B cell (primary cell): ENCODE data around the gene DOCK1. TPM values are rescaled to one million over a fixed set of nuclear protein-coding genes. Genes with fewer than 3 reads are reported as not detected.

Source experiments
- ATAC-seq: fragments of 200-7000 bp; cut with Tn5 transposase; one replicate; pipeline ENCODE4 v1.10.0; 2021; ENCODE audit warnings: low read depth, mild to moderate bottlenecking, moderate number of reproducible peaks, moderate library complexity
- CTCF ChIA-PET: fragments of 350-600 bp; sonication (Branson Sonifier 250); formaldehyde crosslinking; loops from one replicate; lab custom pipeline; 2021; ENCODE audit warnings: antibody characterized with exemption, inconsistent platforms; lab: Charles Lee
- POLR2A ChIA-PET: fragments of 350-600 bp; sonication (Branson Sonifier 250); formaldehyde crosslinking; loops from one replicate; lab custom pipeline; 2021; ENCODE audit warnings: antibody characterized with exemption; lab: Charles Lee
- DNase-seq: peaks from one replicate; pipeline ENCODE4 v3.0.0; 2013
- H2AFZ ChIP-seq: 2 replicates; pipeline ENCODE4 v1.6.1; 2012; ENCODE audit warnings: mild to moderate bottlenecking, low read depth, low read length; ENCODE audit not compliant: insufficient read depth, poor library complexity, severe bottlenecking
- H3K27ac ChIP-seq, 2 donors: 1 replicate in 1 of 2; 2 replicates in 1 of 2; pipeline ENCODE4 v1.5.1; 2012 to 2013; ENCODE audit warnings: low read length in 2 of 2, mild to moderate bottlenecking in 2 of 2, moderate library complexity in 1 of 2
- H3K27me3 ChIP-seq, 4 experiments: fragments of 200-600 bp in 1 of 4; sonication (generic) in 1 of 4; replicated peaks in 1 of 4; 1 replicate in 2 of 4; 2 replicates in 2 of 4; pipeline versions ENCODE4 v1.6.1 to v1.7.0; 2013 to 2016; ENCODE audit warnings: low read length in 3 of 4, mild to moderate bottlenecking in 2 of 4, mixed read lengths in 1 of 4, moderate library complexity in 1 of 4; ENCODE audit not compliant: insufficient read depth in 4 of 4, control insufficient read depth in 3 of 4; ENCODE audit errors: control extremely low read depth in 1 of 4
- H3K36me3 ChIP-seq, 2 experiments: replicated peaks in 1 of 2; 1 replicate in 1 of 2; 2 replicates in 1 of 2; pipeline versions ENCODE4 v1.6.1 to v1.7.1; 2013; ENCODE audit warnings: low read length in 1 of 2; ENCODE audit not compliant: insufficient read depth in 2 of 2, control insufficient read depth in 1 of 2; ENCODE audit errors: control extremely low read depth in 1 of 2, extremely low read depth in 1 of 2
- H3K4me1 ChIP-seq, 2 donors: fragments of 200-600 bp in 1 of 2; sonication (generic) in 1 of 2; 1 replicate in 1 of 2; 2 replicates in 1 of 2; pipeline versions ENCODE4 v1.5.1 to v1.6.1; 2013 to 2017; ENCODE audit warnings: low read length in 2 of 2; ENCODE audit not compliant: control insufficient read depth in 2 of 2, insufficient read depth in 2 of 2
- H3K4me2 ChIP-seq: replicated peaks from 2 replicates; pipeline ENCODE3; 2012; ENCODE audit warnings: mild to moderate bottlenecking, low read depth, low read length; ENCODE audit not compliant: poor library complexity, severe bottlenecking
- H3K4me3 ChIP-seq, 5 experiments: fragments of 200-600 bp in 1 of 5; sonication (generic) in 1 of 5; 1 replicate in 3 of 5; 2 replicates in 2 of 5; pipeline versions ENCODE4 v1.5.1 to v1.7.0; 2011 to 2016; ENCODE audit warnings: low read length in 4 of 5, mild to moderate bottlenecking in 4 of 5, low read depth in 2 of 5, control low read depth in 1 of 5, moderate library complexity in 1 of 5; ENCODE audit not compliant: insufficient read depth in 1 of 5; ENCODE audit errors: control extremely low read depth in 1 of 5, extremely low read depth in 1 of 5
- H3K79me2 ChIP-seq: fragments of 200-600 bp; sonication (generic); one replicate; pipeline ENCODE4 v1.6.0; 2016; ENCODE audit warnings: low read length; ENCODE audit not compliant: control insufficient read depth, insufficient read depth
- H3K9ac ChIP-seq: fragments of 200-600 bp; sonication (generic); 2 replicates; pipeline ENCODE4 v1.6.1; 2017; ENCODE audit warnings: mild to moderate bottlenecking, low read length, moderate library complexity
- H3K9me3 ChIP-seq, 3 donors: one replicate each; pipeline versions ENCODE4 v1.6.1 to v1.7.1; 2013; ENCODE audit warnings: low read length in 2 of 3; ENCODE audit not compliant: control insufficient read depth in 2 of 3, insufficient read depth in 1 of 3; ENCODE audit errors: control extremely low read depth in 1 of 3
- H4K20me1 ChIP-seq: 2 replicates; pipeline ENCODE4 v1.6.0; 2012; ENCODE audit warnings: mild to moderate bottlenecking, low read length; ENCODE audit not compliant: insufficient read depth, control insufficient read depth, poor library complexity, severe bottlenecking
- H3K27ac Mint-ChIP-seq: one replicate; pipeline ENCODE4 v1.8.0; 2021; ENCODE audit warnings: mixed read lengths
- H3K27me3 Mint-ChIP-seq: one replicate; pipeline ENCODE4 v1.8.0; 2021; ENCODE audit warnings: mixed read lengths
- H3K4me1 Mint-ChIP-seq: one replicate; pipeline ENCODE4 v1.8.0; 2021; ENCODE audit warnings: mixed read lengths
- H3K4me3 Mint-ChIP-seq: one replicate; pipeline ENCODE4 v1.8.0; 2021; ENCODE audit warnings: mixed read lengths
- H3K9me3 Mint-ChIP-seq: one replicate; pipeline ENCODE4 v1.8.0; 2022; ENCODE audit warnings: mixed read lengths; ENCODE audit not compliant: insufficient read depth
- EZH2 ChIP-seq: IDR thresholded peaks from 2 replicates; pipeline ENCODE4 v1.6.1; 2012; ENCODE audit warnings: borderline replicate concordance, low read depth, mild to moderate bottlenecking, moderate library complexity, low read length; ENCODE audit not compliant: insufficient read depth, poor library complexity, severe bottlenecking
- WGBS: methylation state at CpG from one replicate; pipeline ENCODE4 v1.1.5; 2013; ENCODE audit warnings: missing lambda C conversion rate; ENCODE audit not compliant: insufficient coverage; 5-methylcytosine and 5-hydroxymethylcytosine counted together
- intact Hi-C: fragments of 100-400 bp; cut with micrococcal nuclease; formaldehyde crosslinking; loops from one replicate; pipeline ENCODE4 v1.10.0; 2022
- polyA plus RNA-seq: library from polyadenylated mRNA; depleted of rRNA; stranded (reverse); fragments of >200 nt; gene quantifications from 2 replicates; pipeline ENCODE4 v1.2.3, GENCODE V29; 2012
- total RNA-seq, 2 donors: library from RNA; stranded (reverse); fragments of 120-200 nt in 1 of 2; gene quantifications; 1 replicate in 1 of 2; 2 replicates in 1 of 2; pipeline versions ENCODE4 v1.2.3 to v1.2.4, GENCODE V29; 2013 to 2022
- TF ChIP-seq, protein P1 (sequence below): fragments of 200-600 bp; IDR thresholded peaks from one replicate; pipeline ENCODE4 v1.8.0; 2022; ENCODE audit warnings: antibody characterized with exemption, mild to moderate bottlenecking

The DOCK1 gene
- total and polyA plus RNA-seq, 2 donors (not counting 1 experiment from before 2014, with no cell fraction given): not detected

- no peaks in the 10 kb centered on the region for H3K4me1 ChIP-seq
- H3K27me3 Mint-ChIP-seq: no peaks in the 10 kb centered on the region
- no peaks in the 10 kb centered on the region for H3K36me3 ChIP-seq
- no peak overlapping the region for H3K27ac ChIP-seq
- no peak overlapping the region for H3K9ac ChIP-seq
- H3K4me3 Mint-ChIP-seq: no peak overlapping the region
- H3K4me1 Mint-ChIP-seq: no peaks in the 10 kb centered on the region
- intact Hi-C loops: no loop called here
- 93% methylated on average over 4 of the region's 6 CpGs for WGBS
- no peaks in the 10 kb centered on the region for H3K79me2 ChIP-seq
- H2AFZ ChIP-seq: no peak overlapping the region
- no peak for DNase-seq
- H3K9me3 Mint-ChIP-seq: peaks cover 6% of the 10 kb centered on the region
- no peak overlapping the region for H3K4me2 ChIP-seq
- ChIA-PET CTCF (no interaction called here), POLR2A (no interaction called here)
- TF ChIP-seq EZH2: no peak
- TF ChIP-seq, protein P1, sequence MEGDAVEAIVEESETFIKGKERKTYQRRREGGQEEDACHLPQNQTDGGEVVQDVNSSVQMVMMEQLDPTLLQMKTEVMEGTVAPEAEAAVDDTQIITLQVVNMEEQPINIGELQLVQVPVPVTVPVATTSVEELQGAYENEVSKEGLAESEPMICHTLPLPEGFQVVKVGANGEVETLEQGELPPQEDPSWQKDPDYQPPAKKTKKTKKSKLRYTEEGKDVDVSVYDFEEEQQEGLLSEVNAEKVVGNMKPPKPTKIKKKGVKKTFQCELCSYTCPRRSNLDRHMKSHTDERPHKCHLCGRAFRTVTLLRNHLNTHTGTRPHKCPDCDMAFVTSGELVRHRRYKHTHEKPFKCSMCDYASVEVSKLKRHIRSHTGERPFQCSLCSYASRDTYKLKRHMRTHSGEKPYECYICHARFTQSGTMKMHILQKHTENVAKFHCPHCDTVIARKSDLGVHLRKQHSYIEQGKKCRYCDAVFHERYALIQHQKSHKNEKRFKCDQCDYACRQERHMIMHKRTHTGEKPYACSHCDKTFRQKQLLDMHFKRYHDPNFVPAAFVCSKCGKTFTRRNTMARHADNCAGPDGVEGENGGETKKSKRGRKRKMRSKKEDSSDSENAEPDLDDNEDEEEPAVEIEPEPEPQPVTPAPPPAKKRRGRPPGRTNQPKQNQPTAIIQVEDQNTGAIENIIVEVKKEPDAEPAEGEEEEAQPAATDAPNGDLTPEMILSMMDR: no peak
- peaks cover 0 to 27% (median 0%) of the 10 kb centered on the region in 3 donors for H3K9me3 ChIP-seq
- H3K4me3 ChIP-seq: no peak overlapping the region
- H3K27ac Mint-ChIP-seq: no peak overlapping the region
- ATAC-seq: no peak
- no peaks in the 10 kb centered on the region for H3K27me3 ChIP-seq
- H4K20me1 ChIP-seq: no peaks in the 10 kb centered on the region
Measured at GRCh38 chr10:127458829-127459228, 553.6 kb downstream of the DOCK1 start.

- H3K27me3 Mint-ChIP-seq: no peaks in the 10 kb centered on the region
- Histone ChIP-seq H3K27me3 (no peaks in the 10 kb centered on the region), H3K9me3 (peaks cover 0 to 31% (median 0%) of the 10 kb centered on the region in 3 donors), H3K4me2 (no peak overlapping the region), H3K79me2 (no peaks in the 10 kb centered on the region), H3K27ac (no peak overlapping the region), H4K20me1 (no peaks in the 10 kb centered on the region), H2AFZ (no peak overlapping the region), H3K36me3 (no peaks in the 10 kb centered on the region), H3K4me3 (no peak overlapping the region), H3K4me1 (no peaks in the 10 kb centered on the region), H3K9ac (no peak overlapping the region)
- WGBS: 67% methylated on average over 1 of the region's 8 CpGs
- no peak overlapping the region for H3K4me3 Mint-ChIP-seq
- ChIA-PET POLR2A (no interaction called here), CTCF (no interaction called here)
- DNase-seq (no peak), ATAC-seq (no peak)
- intact Hi-C loops: no loop called here
- H3K4me1 Mint-ChIP-seq: no peaks in the 10 kb centered on the region
- H3K27ac Mint-ChIP-seq: no peak overlapping the region
- peaks cover 6% of the 10 kb centered on the region for H3K9me3 Mint-ChIP-seq
- TF ChIP-seq EZH2: no peak
- TF ChIP-seq, protein P1: no peak
Measured at GRCh38 chr10:127459918-127460317, 554.7 kb downstream of the DOCK1 start.
